HG03342 (cell line): ENCODE measurements around the gene FKBP4.
"Not testable (repeated sequence)": the region's sequence is repeated elsewhere in the genome, so short reads cannot be mapped to it uniquely, and the experiment has no call there.

Source experiments
- ATAC-seq: cut with Tn5 transposase; IDR thresholded peaks from one replicate; pipeline ENCODE4 v1.9.1; 2021; ENCODE audit warnings: mild to moderate bottlenecking, moderate library complexity; ENCODE audit not compliant: unreplicated experiment

Gene FKBP4

GRCh38 chr12:2794736-2795289, at the start of gene FKBP4:
FKBP4 (plus strand) TSS chr12:2794970; CDS start chr12:2795140, 170 bp downstream.
- peak; percentile 72 for ATAC-seq

- ATAC-seq = no peak
Measured at GRCh38 chr12:2745655-2746054, 49.1 kb upstream of the FKBP4 start.

GRCh38 chr12:2749580-2749979, 45.2 kb upstream of the FKBP4 start:
- ATAC-seq = no peak

DNA sequence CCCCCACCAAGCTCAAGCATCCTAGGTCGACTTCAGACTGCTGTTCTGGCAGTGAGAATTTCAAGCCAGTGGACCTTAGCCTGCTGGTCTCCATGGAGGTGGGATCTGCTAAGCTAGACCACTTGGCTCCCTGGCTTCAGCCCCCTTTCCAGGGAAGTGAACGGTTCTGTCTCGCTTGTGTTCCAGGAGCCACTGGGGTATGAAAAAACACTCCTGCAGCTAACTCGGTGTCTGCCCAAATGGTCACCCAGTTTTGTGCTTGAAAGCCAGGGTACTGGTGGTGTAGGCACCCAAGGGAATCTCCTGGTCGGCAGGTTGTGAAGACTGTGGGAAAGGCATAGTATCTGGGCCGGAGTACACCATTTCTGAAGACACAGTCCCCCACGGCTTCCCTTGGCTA, 44.6 kb upstream of the FKBP4 start:
- no peak for ATAC-seq

DNA sequence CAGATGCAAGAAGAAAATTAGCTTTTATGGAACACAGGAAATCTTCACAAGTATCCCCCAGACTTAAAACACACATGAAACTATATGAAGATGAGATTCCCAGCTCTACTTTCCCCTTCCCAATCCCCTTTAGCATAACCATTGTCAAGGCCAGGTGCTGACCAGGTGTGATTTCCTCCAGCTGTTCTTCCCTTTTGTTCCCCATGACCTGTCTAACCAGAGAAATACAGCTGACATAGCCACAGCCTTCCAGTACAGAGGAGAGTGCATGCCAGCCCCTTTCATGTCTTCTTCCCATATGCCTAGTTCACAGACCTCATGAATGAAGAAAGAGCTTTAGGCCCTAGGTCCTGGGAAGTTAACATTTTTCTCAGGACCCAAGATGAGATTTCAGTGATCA, 43.5 kb upstream of the FKBP4 start:
- ATAC-seq = no peak

DNA sequence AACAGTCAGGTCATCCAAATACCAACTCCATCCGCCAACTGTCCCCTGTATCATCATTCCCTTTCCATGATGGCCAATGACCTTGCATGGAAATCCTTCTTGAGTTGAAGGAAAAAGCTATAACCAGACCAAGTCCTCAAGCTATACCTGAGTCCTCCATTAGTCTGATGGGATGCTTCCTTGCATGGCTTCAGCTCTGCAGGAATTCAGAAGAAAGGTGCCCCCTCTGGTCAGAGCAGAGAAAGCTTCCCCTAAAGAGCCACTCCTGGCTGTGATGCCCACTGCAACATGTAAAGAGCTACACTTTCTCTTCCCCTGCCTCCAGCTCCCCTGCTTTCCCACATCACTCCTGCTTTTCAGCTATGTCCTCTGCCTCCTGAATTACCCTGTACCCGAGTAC, 43.1 kb upstream of the FKBP4 start:
- ATAC-seq = no peak

- ATAC-seq = no peak
Measured at GRCh38 chr12:2752676-2753371, 41.9 kb upstream of the FKBP4 start.

DNA sequence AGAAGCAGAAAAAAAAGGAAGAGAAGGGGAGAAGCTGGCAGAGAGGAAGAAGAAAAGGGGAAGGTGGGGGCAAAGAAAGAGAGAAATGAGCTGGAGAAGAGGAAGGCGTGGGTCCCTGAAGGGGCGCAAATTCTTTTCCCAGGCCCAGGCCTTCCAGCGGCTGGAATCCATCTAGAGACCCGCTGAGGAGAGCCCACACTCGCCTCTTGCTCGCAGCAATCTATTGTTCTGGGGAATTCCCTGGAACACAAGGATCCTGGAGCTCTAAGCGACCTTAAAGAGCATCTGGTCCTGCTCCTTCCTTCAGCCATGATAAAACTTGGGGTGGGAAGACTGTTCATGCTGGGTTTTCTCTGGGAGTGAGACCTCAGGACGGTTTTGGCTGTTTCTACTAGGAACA, 41.2 kb upstream of the FKBP4 start:
- no peak for ATAC-seq

DNA sequence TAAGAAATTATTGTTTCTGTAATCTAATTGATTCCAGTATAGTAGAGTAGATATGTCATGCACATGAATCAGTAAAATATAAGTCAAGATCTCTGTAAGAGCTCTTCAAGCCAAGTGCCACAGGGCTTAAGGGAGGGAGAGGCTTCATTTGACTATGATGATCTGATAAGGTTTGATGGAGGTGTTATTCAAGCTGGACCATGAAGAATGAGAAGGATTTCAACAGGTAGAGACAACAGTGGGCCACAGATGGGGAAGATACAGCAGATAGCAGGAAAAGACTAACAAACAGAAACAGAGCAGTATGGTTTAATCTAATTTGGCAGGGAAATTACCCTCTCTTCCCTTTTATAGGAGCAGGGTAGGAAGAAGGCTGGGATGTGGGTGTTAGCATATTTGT, 40.6 kb upstream of the FKBP4 start:
- ATAC-seq = no peak

DNA sequence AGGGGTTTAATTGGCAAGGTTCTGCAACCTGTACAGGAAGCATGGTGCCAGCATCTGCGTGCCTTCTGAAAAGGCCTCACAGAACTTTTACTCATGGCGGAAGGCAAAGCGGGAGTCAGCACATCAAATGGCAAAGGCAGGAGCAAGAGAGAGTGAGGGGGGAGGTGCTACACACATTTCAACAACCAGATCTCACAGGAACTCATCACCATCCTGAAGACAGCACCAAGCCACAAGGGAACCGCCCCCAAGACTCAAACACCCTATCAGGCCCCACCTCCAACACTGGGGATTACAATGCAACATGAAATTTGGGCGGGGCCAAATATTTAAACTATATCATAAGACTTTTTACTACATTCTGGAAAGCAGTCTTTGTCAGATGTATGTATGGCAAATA, 38.0 kb upstream of the FKBP4 start:
- no peak for ATAC-seq

- ATAC-seq = no peak
Measured at GRCh38 chr12:2759733-2760132, 35.0 kb upstream of the FKBP4 start.

DNA sequence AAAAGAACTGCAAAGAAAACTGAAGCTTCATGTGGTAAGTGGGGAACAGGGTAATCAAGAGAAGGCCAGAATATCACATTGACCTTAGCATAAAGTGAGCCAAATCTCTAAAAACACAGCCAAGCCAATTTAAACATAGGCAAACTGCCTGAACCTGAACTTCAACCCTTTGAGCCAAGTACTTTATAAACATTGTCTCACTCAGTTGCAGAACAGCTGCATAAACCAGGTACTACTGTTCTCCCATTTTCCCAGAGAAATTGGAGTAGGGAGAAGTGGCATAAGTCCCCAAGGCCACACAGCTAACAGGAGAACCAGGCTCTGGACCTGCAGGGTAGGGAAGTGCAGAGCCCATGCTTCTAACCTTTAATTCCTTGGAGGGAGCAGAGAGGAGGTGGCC, 30.4 kb upstream of the FKBP4 start:
- ATAC-seq = no peak

DNA sequence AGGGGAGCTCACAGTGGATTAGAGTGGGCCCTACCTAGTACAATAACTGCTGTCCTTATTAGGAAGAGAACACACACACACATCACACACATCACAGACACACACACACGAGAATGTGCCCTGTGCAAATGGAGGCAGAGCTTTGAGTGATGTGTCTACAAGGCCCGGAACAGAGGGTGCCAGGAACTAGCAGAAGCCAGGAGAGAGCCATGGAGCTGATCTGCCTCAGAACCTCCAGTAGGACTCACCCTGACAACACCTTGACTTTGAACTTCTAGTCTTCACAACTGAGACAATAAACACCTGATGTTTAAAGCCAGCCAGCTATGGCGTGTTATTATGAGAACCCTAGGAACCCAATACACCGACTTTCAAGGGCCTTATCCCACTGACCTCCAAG, 29.7 kb upstream of the FKBP4 start:
- ATAC-seq = no peak

- no peak for ATAC-seq
Measured at GRCh38 chr12:2765608-2766007, 29.2 kb upstream of the FKBP4 start.

GRCh38 chr12:2768224-2768961, 26.4 kb upstream of the FKBP4 start:
- no peak for ATAC-seq

GRCh38 chr12:2769866-2770533, 24.8 kb upstream of the FKBP4 start:
- no peak for ATAC-seq

DNA sequence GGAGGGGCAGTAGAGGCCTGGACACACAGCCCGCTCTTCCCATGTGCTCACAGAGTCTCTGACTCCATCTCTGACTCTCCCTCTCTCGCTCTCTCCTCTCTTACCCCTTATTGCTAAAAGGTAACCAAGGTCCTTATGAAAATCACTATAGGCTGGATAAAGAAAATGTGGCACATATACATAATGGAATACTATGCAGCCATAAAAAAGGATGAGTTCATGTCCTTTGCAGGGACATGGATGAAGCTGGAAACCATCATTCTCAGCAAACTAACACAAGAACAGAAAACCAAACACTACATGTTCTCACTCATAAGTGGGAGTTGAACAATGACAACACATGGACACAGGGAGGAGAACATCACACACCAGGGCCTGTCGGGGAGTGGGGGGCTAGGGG, 24.2 kb upstream of the FKBP4 start:
- not testable (repeated sequence) for ATAC-seq

DNA sequence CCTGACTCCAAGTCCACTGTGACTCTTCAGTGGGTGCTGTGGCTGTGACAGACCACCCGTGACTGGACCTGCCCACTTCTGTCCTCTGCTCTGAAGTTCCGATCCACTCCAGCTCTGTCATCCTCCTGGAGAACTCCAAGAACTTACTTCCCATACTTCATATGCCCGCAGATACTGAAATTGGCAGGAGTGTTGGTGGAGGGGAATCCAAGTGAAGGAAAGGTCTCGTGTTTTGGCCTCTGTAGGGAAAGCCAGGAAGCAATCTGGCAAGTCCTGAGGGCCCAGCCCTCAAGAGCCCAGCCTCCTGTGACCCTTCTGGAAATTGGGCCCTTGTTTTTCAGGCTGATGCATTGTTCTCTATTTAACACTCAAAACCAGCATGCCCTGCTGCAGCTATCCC, 22.4 kb upstream of the FKBP4 start:
- no peak for ATAC-seq

- ATAC-seq = no peak
Measured at GRCh38 chr12:2773199-2773875, 21.4 kb upstream of the FKBP4 start.

- ATAC-seq = no peak
Measured at GRCh38 chr12:2775431-2775830, 19.3 kb upstream of the FKBP4 start.

DNA sequence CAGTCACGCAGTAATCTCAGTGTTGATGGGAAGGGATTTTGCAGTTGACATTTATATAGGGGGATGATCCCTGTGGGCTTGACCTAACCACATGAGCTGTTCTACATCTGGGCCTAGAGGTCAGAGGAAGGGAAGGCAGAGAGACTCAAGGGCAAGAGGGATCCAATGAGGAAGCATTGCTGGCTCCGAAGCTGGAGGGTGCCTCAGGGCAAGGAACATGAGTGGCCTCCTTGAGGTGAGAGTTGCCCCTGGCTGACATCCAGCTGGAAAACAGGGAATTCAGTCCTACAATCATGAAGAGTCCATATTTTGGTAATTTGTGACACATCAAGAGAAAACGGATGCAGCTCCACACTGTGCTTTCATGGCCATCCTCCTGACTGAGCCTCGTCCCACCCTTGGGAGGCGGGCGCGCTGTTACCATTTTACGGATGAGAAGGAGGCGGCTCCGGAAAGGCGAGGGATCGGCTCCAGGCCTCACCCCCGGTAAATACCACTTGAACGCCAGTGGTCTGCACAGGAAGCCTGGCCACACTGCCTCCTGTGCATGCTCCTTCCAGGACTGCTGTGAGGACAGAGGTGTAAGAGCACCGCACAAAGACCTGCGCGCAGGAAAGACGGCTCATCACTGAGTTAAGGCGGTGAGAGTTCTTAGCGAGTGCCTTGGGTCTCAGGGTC, 18.5 kb upstream of the FKBP4 start:
- no peak for ATAC-seq
